HG03045 (cell line): ENCODE measurements around the gene HMG20B.

Source experiments
- ATAC-seq: cut with Tn5 transposase; IDR thresholded peaks from one replicate; pipeline ENCODE4 v1.9.1; 2021; ENCODE audit warnings: mild to moderate bottlenecking, moderate library complexity; ENCODE audit not compliant: unreplicated experiment

Gene HMG20B

DNA sequence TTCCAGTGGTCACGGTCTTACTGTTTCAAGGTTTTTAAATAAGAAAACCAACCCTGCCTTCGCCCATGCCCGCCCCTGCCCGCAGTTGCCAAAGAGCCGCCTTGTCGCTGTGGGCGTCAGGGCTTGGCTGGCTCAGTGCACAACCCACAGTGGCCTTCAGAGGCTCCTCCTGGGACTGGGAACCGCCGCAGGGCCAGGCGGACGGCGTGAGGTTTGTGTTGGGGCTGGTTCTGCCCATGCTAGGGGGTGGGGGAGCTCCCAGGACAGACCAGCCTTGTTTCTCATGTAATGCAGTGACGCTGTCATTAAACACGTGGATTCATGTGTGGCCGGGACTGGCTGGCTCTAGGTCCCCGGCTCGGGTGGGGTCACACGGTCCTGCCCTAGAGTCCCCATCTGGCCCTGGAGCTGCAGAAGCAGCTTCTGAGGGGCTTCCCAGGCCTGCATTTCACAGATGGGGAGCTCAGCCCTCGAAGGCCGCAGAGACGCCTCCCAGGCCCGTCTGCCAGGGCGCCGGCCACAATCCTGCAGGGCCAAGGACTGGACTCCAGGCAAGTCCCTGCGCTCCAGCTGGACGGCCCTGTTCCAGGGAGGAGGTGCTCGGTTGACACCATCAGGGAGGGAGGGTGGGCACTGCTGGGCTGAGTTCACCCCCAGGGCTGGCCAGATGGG, 36.2 kb upstream of the HMG20B start:
- ATAC-seq, result no peak

DNA sequence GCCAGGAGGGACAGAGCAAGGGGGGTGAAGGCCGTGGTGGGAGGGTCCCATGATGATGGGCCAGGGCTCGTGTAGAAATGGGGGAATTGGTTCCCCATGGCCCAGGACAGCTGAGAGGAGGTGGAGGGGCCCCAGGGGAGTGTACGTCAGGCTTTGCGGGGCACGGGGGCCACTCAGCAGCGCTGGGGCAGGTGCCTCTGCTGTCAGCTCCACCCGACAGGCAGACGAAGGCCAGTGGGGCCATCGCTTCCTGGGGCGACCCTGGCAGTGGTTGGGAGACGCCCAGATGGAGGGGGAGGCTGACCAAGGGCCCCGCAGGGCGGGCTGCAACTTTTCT, 35.7 kb upstream of the HMG20B start:
- no peak for ATAC-seq

GRCh38 chr19:3537438-3538240, 35.1 kb upstream of the HMG20B start:
- ATAC-seq, result no peak

- ATAC-seq, result no peak
These were observed 34.4 kb upstream of the HMG20B start for GRCh38 chr19:3538258-3538929.

DNA sequence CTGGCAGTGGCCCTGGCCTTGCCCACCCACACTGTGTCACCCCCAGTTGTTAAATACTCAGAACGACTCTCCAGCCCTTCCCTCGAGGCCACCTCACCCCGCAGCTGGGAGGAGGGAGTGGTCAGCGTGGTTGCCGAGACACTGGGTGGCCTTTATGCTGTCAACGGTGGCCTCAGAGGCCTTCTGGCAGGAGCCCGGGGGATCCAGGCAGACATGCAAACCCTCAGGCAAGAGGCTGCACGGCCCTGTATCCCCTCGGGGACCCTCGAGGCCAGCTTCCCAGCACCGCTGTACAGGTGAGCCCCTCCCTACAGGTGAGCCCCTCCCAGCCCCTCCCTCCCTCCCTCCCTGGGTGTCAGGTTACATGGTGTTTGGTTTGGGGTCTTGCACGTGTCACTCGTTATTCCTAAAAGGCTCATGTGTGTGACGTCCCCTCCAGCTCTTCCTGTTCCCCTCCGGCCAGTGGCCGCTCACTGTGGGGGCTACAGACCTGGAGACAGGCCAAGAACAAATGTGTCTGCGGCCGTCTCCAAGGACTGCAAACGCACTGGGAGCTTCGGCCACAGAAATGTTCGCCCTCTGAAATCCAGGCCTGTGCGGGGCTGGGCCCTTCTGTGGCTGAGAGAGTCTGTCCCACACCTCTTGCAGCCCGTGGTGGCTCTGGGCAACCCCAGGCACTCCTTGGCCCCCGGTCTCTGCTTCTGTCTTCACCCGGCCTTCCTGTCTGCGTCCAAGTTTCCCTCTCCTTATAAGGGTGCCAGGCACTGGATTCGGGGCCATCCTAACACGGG, 33.6 kb upstream of the HMG20B start, which contains the start of gene TEKTIP1:
TEKTIP1 (plus strand) TSS at position 210 of the 791 bp plus-strand sequence; CDS start at position 214, 4 bp downstream.
- ATAC-seq, result no peak

DNA sequence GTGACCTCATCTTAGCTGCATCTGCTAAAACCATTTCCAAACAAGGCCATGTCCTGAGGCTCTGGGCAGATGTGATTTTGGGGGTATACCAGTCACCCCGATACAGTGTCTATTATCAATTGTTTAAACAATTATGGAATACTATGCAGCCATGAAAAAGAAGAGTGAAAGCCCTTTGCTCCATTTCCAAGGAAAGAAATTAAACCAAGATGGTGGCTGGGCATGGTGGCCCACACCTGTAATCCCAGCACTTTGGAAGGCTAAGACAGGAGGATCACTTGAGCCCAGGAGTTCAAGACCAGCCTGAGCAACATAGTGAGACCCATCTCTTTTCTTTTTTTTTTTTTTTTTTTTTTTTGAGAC, 33.0 kb upstream of the HMG20B start:
- ATAC-seq, result no peak

GRCh38 chr19:3543150-3544057, 29.3 kb upstream of the HMG20B start:
- no peak for ATAC-seq

GRCh38 chr19:3544058-3544376, 28.7 kb upstream of the HMG20B start:
- ATAC-seq, result no peak

DNA sequence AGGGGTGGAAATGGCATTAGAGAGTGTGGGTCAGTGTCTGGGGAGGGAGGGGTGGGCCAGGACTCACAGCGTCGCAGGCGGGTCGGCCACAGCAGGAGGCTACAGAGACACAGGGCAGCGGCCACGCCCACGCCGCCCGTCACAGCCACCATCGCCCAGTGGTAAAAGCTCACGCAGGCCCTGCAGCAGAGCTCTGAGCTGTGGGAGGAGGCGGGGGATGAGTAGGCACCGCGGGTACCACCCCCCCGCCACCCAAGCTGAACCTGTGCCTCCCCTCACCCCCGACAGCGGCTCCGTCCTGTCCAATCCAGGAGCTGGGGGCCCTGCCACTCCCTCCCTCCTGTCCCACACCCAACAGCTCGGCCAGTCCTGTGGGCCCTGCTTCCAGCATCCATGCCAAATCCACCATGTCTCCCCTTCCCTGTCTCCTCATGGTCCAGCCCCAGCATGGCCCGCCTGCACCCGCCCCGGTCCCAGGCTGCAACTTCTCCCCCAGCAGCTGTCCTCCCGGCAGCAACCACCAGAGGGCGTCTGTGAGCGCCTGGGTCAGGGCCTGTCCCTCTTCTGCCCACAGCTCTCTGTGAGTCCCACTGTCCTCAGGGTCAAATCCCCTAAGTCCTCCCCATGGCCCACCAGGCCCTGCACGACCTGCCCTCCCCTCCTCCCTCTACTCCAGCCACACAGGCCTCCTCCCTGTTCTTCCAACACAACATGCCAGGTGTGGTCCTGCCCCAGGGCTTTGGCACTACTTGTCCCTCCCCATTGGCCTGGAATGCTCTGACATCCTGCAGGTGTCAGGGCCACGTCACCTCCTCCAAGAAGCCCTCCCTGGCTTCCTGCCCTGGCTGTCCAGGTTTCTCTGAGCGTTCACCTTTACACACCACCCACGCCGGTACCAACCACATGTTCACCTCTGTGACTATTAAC, 27.7 kb upstream of the HMG20B start:
- ATAC-seq, result no peak

DNA sequence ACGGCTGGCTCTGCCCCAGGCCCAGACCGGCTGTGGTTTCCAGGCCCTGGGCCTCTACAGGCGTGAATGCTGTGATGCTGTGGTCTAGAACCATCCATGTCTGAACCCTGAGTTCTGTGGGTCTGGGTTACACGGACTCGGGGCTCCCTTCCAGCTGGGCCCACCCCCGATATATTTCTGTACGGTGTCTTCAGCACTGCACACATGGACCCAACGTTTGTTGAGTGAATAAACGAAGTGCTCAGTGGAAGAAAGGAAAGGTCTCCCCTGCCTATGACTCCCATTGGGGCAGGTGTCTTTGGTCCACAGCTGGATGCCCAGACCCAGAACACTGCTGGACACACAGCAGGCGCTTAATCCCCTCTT, 27.1 kb upstream of the HMG20B start:
- ATAC-seq, result no peak

DNA sequence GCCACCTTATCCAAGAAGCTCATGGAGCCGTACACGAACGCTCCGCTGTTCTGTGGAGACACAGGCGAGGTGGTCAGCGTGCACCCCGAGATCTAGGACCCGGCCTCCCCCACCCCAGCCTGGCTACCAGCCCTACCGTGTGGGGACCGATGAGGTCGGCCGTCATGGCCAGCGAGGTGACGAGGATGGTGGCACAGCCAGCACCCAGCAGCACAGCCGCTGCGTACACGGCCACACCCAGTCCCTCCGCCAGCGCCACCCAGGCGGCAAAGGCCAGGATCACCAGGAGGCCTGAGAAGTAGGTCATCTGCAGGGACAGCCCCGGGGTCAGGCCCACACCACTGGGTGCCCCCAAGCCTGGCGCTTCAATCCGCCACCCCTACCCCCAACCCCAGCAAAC, 26.6 kb upstream of the HMG20B start:
- no peak for ATAC-seq

- ATAC-seq, result no peak
These were observed 25.4 kb upstream of the HMG20B start for GRCh38 chr19:3547301-3547731.

GRCh38 chr19:3547767-3548282, 24.9 kb upstream of the HMG20B start:
- ATAC-seq, result no peak

DNA sequence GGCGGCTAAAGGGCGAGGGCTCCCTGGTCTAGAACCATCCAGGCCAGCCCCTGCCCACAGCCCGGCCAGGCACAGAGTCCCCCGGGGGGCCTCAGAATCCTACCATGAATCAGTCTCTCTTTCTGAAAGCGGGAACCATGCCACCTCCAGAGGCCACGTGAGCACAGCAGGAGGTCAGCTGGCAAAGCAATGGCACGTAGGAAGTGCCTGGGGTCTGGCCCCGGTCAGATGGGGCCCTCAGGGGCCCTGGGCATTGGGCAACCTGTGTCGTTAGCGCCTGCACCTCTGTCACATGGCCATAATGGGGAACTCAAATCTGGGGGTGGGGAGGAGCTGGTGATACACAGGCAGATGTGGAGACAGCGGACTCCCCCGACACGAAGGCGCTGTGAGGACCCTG, 24.1 kb upstream of the HMG20B start:
- ATAC-seq, result no peak

DNA sequence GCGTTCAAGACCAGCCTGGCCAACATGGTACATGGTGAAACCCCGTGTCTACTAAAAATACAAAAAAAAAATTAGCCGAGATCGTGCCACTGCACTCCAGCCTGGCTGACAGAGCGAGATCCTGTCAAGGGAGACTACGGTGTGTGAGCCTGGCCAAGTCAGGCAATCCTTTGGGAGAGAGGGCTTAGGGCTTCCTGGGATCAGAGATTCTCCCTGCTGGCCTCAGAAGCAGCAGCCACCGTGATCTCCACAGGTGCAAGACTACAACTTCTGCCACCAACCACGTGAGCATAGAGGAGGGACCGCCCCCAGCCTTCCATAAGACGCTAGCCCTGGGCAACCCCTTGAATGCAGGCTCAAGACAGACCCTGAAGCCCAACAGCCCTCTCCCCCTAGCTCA, 22.9 kb upstream of the HMG20B start:
- ATAC-seq, result no peak

DNA sequence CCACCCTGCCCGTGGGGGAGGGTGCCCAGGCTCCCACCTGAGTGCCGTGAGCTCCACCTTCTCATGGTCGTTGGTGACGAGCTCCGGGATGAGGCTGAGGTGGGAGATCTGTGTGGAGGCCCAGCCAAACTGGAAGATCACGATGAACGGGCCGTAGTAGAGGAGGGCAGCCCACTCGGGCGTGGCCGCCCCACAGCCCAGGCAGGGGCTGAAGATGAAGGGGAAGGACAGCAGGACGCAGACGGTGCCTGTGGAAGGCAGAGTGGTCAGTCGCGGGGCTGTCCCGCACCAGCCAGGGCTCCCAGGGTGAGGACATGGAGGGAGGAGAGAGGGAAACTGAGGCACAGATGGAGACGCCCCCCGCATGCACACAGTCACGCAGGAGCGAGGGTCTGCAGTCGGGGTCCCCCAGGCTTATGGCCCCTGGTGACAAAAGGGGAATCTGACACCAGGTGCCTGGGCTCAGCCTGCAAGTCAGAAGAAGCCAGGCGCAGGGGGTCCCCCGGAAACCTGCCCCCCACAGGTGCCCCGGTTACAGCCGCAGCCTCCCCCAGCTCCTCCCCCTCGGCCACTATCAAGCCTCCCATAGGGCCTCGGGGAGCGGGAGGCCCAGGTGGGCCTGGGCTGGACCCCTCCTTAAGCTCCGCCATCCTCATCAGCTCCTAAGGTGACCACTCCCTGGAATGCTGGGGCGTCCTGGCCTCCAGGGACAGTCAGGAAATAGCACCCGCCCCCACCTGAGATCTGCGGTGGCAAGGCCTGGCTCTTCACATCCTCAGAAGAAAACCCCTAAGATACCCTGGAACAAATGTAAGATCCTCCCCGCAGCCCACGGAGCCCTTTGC, 21.6 kb upstream of the HMG20B start:
- ATAC-seq, result no peak

DNA sequence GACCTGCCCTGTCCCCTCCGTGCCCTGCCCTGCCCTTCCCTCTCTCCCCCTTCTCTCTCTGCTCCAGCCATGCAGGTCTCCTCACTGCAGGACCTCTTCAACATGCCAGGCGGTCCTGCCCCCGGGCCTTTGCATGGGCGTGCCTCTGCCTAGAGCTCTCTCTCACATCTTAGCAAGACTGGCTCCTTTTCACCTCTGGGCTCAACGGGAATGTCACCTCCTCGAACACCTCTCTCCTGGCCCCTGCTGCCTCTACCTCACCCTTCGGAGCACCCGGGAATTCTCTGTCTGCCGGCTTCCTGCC, 21.0 kb upstream of the HMG20B start:
- ATAC-seq, result no peak
